Prostate gland (tissue), 2 donors: Measurements from ENCODE around the gene RALA. TPM values are rescaled to one million over a fixed set of nuclear protein-coding genes. Genes with fewer than 3 reads are reported as not detected.

Experiments
- DNase-seq: peaks from one replicate; pipeline ENCODE4 v3.0.0-alpha.2; 2019; ENCODE audit warnings: low spot score
- H3K27ac ChIP-seq, 2 donors: fragments of 200-600 bp; sonication (generic); 2 replicates each; pipeline ENCODE4 v1.5.1; 2017 to 2019
- H3K27me3 ChIP-seq: fragments of 200-600 bp; sonication (generic); replicated peaks from 2 replicates; pipeline ENCODE4 v1.5.1; 2019; ENCODE audit not compliant: insufficient read depth
- H3K36me3 ChIP-seq, 2 donors: fragments of 200-600 bp; sonication (generic); 1 replicate in 1 of 2; 2 replicates in 1 of 2; pipeline versions ENCODE4 v1.5.1 to v1.8.1; 2017 to 2019
- H3K4me1 ChIP-seq: fragments of 200-600 bp; sonication (generic); replicated peaks from 2 replicates; pipeline ENCODE4 v1.5.1; 2019
- H3K4me3 ChIP-seq, 2 donors: fragments of 200-600 bp; sonication (generic); 2 replicates each; pipeline ENCODE4 v1.5.1; 2017 to 2019
- H3K9me3 ChIP-seq: fragments of 200-600 bp; sonication (generic); 2 replicates; pipeline ENCODE4 v1.5.1; 2017
- CTCF ChIP-seq, 4 experiments: fragments of 200-600 bp in 2 of 4; fragments of 450-650 bp in 2 of 4; sonication (generic) in 2 of 4; IDR thresholded peaks; 1 replicate in 3 of 4; 2 replicates in 1 of 4; pipeline ENCODE4 v1.5.1; 2016 to 2019; ENCODE audit warnings: antibody characterized with exemption in 4 of 4, mild to moderate bottlenecking in 2 of 4, moderate library complexity in 2 of 4
- POLR2A ChIP-seq: fragments of 450-650 bp; IDR thresholded peaks from one replicate; pipeline ENCODE4 v1.6.1; 2016; ENCODE audit warnings: antibody characterized with exemption, mild to moderate bottlenecking
- POLR2AphosphoS5 ChIP-seq: sonication (generic); formaldehyde crosslinking; IDR thresholded peaks from one replicate; pipeline ENCODE4 v1.6.1; 2017; ENCODE audit warnings: antibody characterized with exemption
- WGBS: methylation state at CpG from one replicate; pipeline ENCODE4 v1.1.5; 2018; 5-methylcytosine and 5-hydroxymethylcytosine counted together
- intact Hi-C: fragments of 100-400 bp; cut with DNase I; formaldehyde crosslinking; loops from one replicate; pipeline ENCODE4 v1.14.2; 2022
- total RNA-seq, 2 donors: library from RNA; depleted of rRNA; stranded (reverse); fragments of >200 nt; gene quantifications; one replicate each; pipeline ENCODE4 v1.1.0, GENCODE V29; 2016

The RALA gene
- total RNA-seq, 2 donors from 2014 or later = 11.9 to 14.7 TPM

DNA sequence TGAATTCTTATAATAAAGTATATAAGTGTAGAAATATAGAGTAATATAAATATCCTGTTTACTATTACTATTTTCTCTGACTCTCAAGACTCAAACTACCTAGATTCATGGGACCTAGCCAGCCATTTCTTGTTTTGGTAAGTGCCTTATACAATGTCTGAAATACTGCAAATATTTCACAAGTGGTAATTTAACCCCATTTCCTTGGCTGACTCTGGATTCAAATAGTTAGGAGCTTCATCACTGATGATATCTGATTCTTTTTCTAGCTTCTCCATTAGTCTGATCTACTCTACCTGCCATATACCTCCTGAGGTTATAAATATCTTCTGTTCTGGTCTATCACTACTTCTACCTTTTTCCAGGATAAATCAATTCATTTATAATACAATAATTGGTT lies 6.4 kb upstream of the RALA start:
- no peak overlapping the region for H3K4me3 ChIP-seq
- no peak overlapping the region for H3K27ac ChIP-seq
- no peaks in the 10 kb centered on the region for H3K9me3 ChIP-seq
- no peaks in the 10 kb centered on the region for H3K4me1 ChIP-seq
- TF ChIP-seq CTCF (IDR thresholded peaks at IDR 0.05) = no peak
- no peak for TF ChIP-seq POLR2A
- no peak for TF ChIP-seq POLR2AphosphoS5
- no peaks in the 10 kb centered on the region for H3K27me3 ChIP-seq
- no peaks in the 10 kb centered on the region for H3K36me3 ChIP-seq
- DNase-seq = no peak
- intact Hi-C loops = no loop called here

DNA sequence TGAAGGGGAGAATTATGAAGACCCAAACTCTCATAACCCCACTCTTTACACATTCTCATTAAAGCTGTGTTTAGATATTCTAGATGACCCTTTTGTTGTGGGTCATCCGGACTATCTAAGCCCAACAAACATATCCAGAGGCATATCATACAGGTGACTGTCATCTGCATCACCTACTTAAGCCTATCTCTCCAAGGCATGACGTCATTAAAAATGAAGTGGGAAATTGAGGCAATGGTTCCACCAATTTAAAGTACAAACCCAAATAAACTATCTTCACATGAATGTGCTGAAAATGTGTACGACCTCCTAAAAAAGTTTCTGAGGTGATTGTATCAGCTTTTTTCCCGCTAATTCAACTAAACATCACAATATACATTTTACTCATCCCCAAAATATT lies 4.5 kb upstream of the RALA start:
- no peaks in the 10 kb centered on the region for H3K9me3 ChIP-seq
- H3K4me1 ChIP-seq = no peaks in the 10 kb centered on the region
- H3K27me3 ChIP-seq = no peaks in the 10 kb centered on the region
- 89% methylated on average over 4 of the region's 4 CpGs for WGBS
- DNase-seq = no peak
- TF ChIP-seq CTCF (IDR thresholded peaks at IDR 0.05) = no peak
- no peak for TF ChIP-seq POLR2AphosphoS5
- no peak overlapping the region for H3K4me3 ChIP-seq
- intact Hi-C loops = no loop called here
- H3K27ac ChIP-seq = no peak overlapping the region
- no peaks in the 10 kb centered on the region for H3K36me3 ChIP-seq

DNA sequence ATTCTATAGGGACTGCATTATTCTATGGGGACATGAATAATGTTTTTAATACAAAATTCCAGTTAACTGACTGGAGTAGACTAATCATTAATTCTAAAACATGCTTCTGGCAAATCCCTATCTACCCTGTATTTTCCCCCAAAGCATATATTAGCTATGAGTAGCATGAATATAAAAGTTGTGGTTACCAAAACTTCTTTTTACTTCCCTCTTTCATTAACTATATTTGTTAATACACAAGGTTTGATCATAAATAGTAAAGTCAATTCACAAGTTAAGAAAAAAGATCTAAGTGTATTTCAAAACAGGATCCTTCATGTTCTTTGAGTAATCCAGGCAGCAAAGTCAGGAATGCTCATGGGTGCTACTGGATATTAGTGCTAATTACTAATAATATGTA lies 2.9 kb upstream of the RALA start:
- intact Hi-C loops = no loop called here
- no peak overlapping the region for H3K4me3 ChIP-seq
- H3K36me3 ChIP-seq = no peaks in the 10 kb centered on the region
- H3K9me3 ChIP-seq = no peaks in the 10 kb centered on the region
- DNase-seq = no peak
- H3K27ac ChIP-seq = no peak overlapping the region
- H3K27me3 ChIP-seq = no peaks in the 10 kb centered on the region
- H3K4me1 ChIP-seq = no peaks in the 10 kb centered on the region
- TF ChIP-seq POLR2AphosphoS5 = no peak
- no peak for TF ChIP-seq CTCF (IDR thresholded peaks at IDR 0.05)
- no peak for TF ChIP-seq POLR2A

DNA sequence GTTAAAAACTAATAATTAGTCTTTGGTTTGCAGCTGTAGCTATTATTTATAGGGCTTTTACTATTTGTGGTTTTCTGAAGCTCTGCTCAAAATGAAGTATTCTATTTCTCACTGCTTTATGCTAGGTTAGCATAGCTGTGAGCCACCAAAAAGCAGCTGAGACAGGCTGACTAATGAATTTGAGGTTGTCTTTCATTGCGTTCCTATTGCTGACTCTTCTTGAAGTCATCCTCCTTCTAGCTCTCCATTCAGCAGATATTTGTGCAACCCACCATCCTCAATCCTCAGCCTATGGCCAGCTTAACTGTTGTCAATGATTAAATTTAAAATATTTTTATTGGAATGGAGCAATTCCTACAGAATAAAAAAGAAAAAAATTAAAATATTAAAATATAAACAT lies 2.1 kb upstream of the RALA start:
- WGBS = 88% methylated on average over 1 of the region's 1 CpG
- H3K4me3 ChIP-seq = no peak overlapping the region
- DNase-seq = no peak
- H3K27me3 ChIP-seq = no peaks in the 10 kb centered on the region
- intact Hi-C loops = no loop called here
- H3K27ac ChIP-seq = no peak overlapping the region
- no peak for TF ChIP-seq POLR2AphosphoS5
- no peak for TF ChIP-seq POLR2A
- TF ChIP-seq CTCF (IDR thresholded peaks at IDR 0.05) = no peak
- H3K4me1 ChIP-seq = no peaks in the 10 kb centered on the region
- no peaks in the 10 kb centered on the region for H3K9me3 ChIP-seq
- no peaks in the 10 kb centered on the region for H3K36me3 ChIP-seq

DNA sequence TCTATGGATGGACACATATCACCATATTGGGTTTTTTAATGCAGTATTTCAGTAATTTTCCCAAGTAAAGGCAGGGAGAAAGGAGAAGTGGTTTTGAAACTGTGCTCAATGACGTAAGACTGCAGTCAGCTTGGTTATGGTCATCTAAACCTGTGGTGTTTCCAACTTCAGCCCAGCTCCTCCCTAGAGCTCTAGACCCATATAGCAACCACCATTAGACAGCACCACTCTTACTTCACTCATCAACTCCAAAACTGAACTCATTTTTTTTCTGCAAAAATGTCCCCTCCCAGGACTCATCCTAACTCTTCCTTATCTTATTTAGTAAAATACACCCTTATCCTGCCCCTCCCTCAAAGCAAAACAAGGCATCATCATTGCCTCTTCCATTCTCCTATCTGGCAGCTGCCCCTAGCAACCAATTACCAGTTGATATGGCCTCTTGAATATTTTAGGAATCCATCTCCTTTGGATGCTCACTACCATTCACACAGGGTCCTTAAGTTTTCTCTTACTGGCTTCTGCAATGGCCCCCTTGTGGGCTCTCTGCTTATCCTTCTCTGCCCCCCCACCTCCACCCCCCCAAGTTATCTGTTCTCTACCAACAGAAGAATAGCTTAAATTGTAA lies 1.5 kb upstream of the RALA start:
- no peak overlapping the region for H3K4me3 ChIP-seq
- no peaks in the 10 kb centered on the region for H3K4me1 ChIP-seq
- intact Hi-C loops = no loop called here
- H3K36me3 ChIP-seq = no peaks in the 10 kb centered on the region
- TF ChIP-seq POLR2A = no peak
- no peak for TF ChIP-seq POLR2AphosphoS5
- TF ChIP-seq CTCF (IDR thresholded peaks at IDR 0.05) = no peak
- no peak for DNase-seq
- no peaks in the 10 kb centered on the region for H3K27me3 ChIP-seq
- no peak overlapping the region for H3K27ac ChIP-seq
- no peaks in the 10 kb centered on the region for H3K9me3 ChIP-seq
- 92% methylated on average over 1 of the region's 1 CpG for whole genome bisulfite sequencing
